ENCODE data around the gene RASA3.

The RASA3 gene

GRCh38 chr13:113952151-113952982 is 180.1 kb downstream of the RASA3 start:
- FAIRE-seq (no peak), DNase-seq (ENCODE audit: insufficient read length, low spot score) (no peak)
- no peak for TF ChIP-seq CTCF (IDR thresholded peaks at IDR 0.05; ENCODE audit: insufficient read depth, missing control alignments)

GRCh38 chr13:113951246-113951999 is 181.0 kb downstream of the RASA3 start:
- no peak for DNase-seq (ENCODE audit: insufficient read length, low spot score)
- no peak for FAIRE-seq
- TF ChIP-seq CTCF (IDR thresholded peaks at IDR 0.05; ENCODE audit: insufficient read depth, missing control alignments), result peak; percentile 42

- no peak for FAIRE-seq
- no peak for TF ChIP-seq CTCF (IDR thresholded peaks at IDR 0.05; ENCODE audit: insufficient read depth, missing control alignments)
Measured at GRCh38 chr13:113950451-113951245, 181.8 kb downstream of the RASA3 start.

GRCh38 chr13:113949546-113949945 is 182.9 kb downstream of the RASA3 start:
- FAIRE-seq (no peak), DNase-seq (ENCODE audit: insufficient read length, low spot score) (no peak)
- no peak for TF ChIP-seq CTCF (IDR thresholded peaks at IDR 0.05; ENCODE audit: insufficient read depth, missing control alignments)

More at GRCh38 chr13:113950451-113951245, 181.8 kb downstream of the RASA3 start:
- no peak for DNase-seq (ENCODE audit: insufficient read length, low spot score)

GRCh38 chr13:113948034-113948742 is 184.2 kb downstream of the RASA3 start:
- no peak for DNase-seq (ENCODE audit: insufficient read length, low spot score)
- TF ChIP-seq CTCF (IDR thresholded peaks at IDR 0.05; ENCODE audit: insufficient read depth, missing control alignments), result no peak
- no peak for FAIRE-seq

- peak; percentile 21 for TF ChIP-seq CTCF (IDR thresholded peaks at IDR 0.05; ENCODE audit: insufficient read depth, missing control alignments)
- DNase-seq (ENCODE audit: insufficient read length, low spot score) (no peak), FAIRE-seq (no peak)
Measured at GRCh38 chr13:113947311-113948033, 185.0 kb downstream of the RASA3 start.
